Panc1 (cell line): ENCODE measurements around the gene BRD1. TPM values are rescaled to one million over a fixed set of nuclear protein-coding genes. Genes with fewer than 3 reads are reported as not detected.

Experiments
- ATAC-seq: fragments of 200-7000 bp; cut with Tn5 transposase; 2 replicates; pipeline ENCODE4 v1.9.1; 2020; ENCODE audit warnings: mild to moderate bottlenecking, moderate library complexity
- BruUV-seq: library from RNA; stranded (reverse); fragments of 400-500 nt; replicated peaks from 2 replicates; lab custom pipeline; 2021; lab: Mats Ljungman, UMichigan
- CTCF ChIA-PET: fragments of 300-600 bp; sonication (Branson Sonifier 250); formaldehyde crosslinking; loops from one replicate; lab custom pipeline; 2022; ENCODE audit warnings: antibody characterized with exemption; lab: Charles Lee
- POLR2A ChIA-PET: fragments of 300-600 bp; sonication (Branson Sonifier 250); formaldehyde crosslinking; loops from one replicate; lab custom pipeline; 2022; ENCODE audit warnings: antibody characterized with exemption; lab: Charles Lee
- DNase-seq: peaks from one replicate; pipeline ENCODE4 v3.0.0-alpha.2; 2010; ENCODE audit warnings: low read depth, low spot score
- H3K27ac ChIP-seq: 2 replicates; pipeline ENCODE4 v1.5.1; 2011; ENCODE audit warnings: mild to moderate bottlenecking, low read length, inconsistent platforms
- H3K27me3 ChIP-seq: fragments of 200-500 bp; sonication (Bioruptor generic); 2 replicates; pipeline ENCODE4 v1.6.0; 2014; ENCODE audit warnings: low read length, inconsistent platforms; ENCODE audit not compliant: control insufficient read depth, insufficient read depth
- H3K36me3 ChIP-seq: fragments of 200-500 bp; sonication (Bioruptor generic); 2 replicates; pipeline ENCODE4 v1.5.1; 2014; ENCODE audit warnings: inconsistent platforms, mild to moderate bottlenecking, low read length, moderate library complexity; ENCODE audit not compliant: control insufficient read depth, insufficient read depth
- H3K4me1 ChIP-seq: 2 replicates; pipeline ENCODE4 v1.5.1; 2011; ENCODE audit warnings: inconsistent platforms, mild to moderate bottlenecking, low read length, moderate library complexity; ENCODE audit not compliant: control insufficient read depth, insufficient read depth
- H3K4me3 ChIP-seq, 2 experiments: 2 replicates each; pipeline ENCODE4 v1.5.1; 2011 to 2012; ENCODE audit warnings: low read depth in 2 of 2, low read length in 2 of 2, mild to moderate bottlenecking in 2 of 2, inconsistent platforms in 1 of 2, moderate library complexity in 1 of 2
- H3K9me3 ChIP-seq: fragments of 200-500 bp; sonication (Bioruptor generic); 2 replicates; pipeline ENCODE4 v1.5.1; 2014; ENCODE audit warnings: low read depth, mild to moderate bottlenecking, inconsistent platforms, low read length, moderate library complexity; ENCODE audit not compliant: control insufficient read depth, insufficient read depth
- POLR2AphosphoS5 ChIP-seq: IDR thresholded peaks from 2 replicates; pipeline ENCODE4 v1.6.1; 2012; ENCODE audit warnings: mild to moderate bottlenecking, low read depth, low read length, moderate library complexity
- SIN3A ChIP-seq: IDR thresholded peaks from 2 replicates; pipeline ENCODE4 v1.6.1; 2012; ENCODE audit warnings: low read depth, mild to moderate bottlenecking, low read length, moderate library complexity, borderline replicate concordance; ENCODE audit not compliant: insufficient read depth
- TCF7L2 ChIP-seq: IDR thresholded peaks from 2 replicates; pipeline ENCODE4 v1.6.1; 2011; ENCODE audit warnings: mild to moderate bottlenecking, low read depth, low read length, inconsistent platforms
- in situ Hi-C: cut with HindIII; loops from 2 replicates; pipeline ENCODE4 v1.10.0; 2016; ENCODE audit warnings: low sequenced_read_pairs, low pct_unique_long_range_greater_than_20kb
- intact Hi-C: fragments of 100-400 bp; cut with micrococcal nuclease; formaldehyde crosslinking; loops from one replicate; pipeline ENCODE4 v1.10.0; 2022; ENCODE audit not compliant: unreplicated experiment
- total RNA-seq: library from RNA; stranded (reverse); gene quantifications from one replicate; pipeline ENCODE4 v1.2.1, GENCODE V29; 2021; ENCODE audit not compliant: unreplicated experiment
- TF ChIP-seq, protein P1 (sequence below): fragments of 450-650 bp; IDR thresholded peaks from 2 replicates; pipeline ENCODE4 v1.5.1; 2017; ENCODE audit warnings: mild to moderate bottlenecking
- TF ChIP-seq, protein P2 (sequence below), 2 experiments: IDR thresholded peaks; 2 replicates each; pipeline ENCODE4 v1.6.1; 2011 to 2012; ENCODE audit warnings: low read depth in 2 of 2, control low read depth in 1 of 2, low read length in 1 of 2, mild to moderate bottlenecking in 1 of 2, moderate library complexity in 1 of 2; ENCODE audit not compliant: insufficient read depth in 1 of 2

The BRD1 gene
- total RNA-seq, 1 experiment from 2014 or later, result 24.0 TPM

- no peaks in the 10 kb centered on the region for H3K27me3 ChIP-seq
- CTCF ChIA-PET, result no interaction called here
- DNase-seq (no peak), ATAC-seq (no peak)
- no peak overlapping the region for H3K4me3 ChIP-seq
- TF ChIP-seq, protein P1, sequence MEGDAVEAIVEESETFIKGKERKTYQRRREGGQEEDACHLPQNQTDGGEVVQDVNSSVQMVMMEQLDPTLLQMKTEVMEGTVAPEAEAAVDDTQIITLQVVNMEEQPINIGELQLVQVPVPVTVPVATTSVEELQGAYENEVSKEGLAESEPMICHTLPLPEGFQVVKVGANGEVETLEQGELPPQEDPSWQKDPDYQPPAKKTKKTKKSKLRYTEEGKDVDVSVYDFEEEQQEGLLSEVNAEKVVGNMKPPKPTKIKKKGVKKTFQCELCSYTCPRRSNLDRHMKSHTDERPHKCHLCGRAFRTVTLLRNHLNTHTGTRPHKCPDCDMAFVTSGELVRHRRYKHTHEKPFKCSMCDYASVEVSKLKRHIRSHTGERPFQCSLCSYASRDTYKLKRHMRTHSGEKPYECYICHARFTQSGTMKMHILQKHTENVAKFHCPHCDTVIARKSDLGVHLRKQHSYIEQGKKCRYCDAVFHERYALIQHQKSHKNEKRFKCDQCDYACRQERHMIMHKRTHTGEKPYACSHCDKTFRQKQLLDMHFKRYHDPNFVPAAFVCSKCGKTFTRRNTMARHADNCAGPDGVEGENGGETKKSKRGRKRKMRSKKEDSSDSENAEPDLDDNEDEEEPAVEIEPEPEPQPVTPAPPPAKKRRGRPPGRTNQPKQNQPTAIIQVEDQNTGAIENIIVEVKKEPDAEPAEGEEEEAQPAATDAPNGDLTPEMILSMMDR, result no peak
- TF ChIP-seq, protein P2, sequence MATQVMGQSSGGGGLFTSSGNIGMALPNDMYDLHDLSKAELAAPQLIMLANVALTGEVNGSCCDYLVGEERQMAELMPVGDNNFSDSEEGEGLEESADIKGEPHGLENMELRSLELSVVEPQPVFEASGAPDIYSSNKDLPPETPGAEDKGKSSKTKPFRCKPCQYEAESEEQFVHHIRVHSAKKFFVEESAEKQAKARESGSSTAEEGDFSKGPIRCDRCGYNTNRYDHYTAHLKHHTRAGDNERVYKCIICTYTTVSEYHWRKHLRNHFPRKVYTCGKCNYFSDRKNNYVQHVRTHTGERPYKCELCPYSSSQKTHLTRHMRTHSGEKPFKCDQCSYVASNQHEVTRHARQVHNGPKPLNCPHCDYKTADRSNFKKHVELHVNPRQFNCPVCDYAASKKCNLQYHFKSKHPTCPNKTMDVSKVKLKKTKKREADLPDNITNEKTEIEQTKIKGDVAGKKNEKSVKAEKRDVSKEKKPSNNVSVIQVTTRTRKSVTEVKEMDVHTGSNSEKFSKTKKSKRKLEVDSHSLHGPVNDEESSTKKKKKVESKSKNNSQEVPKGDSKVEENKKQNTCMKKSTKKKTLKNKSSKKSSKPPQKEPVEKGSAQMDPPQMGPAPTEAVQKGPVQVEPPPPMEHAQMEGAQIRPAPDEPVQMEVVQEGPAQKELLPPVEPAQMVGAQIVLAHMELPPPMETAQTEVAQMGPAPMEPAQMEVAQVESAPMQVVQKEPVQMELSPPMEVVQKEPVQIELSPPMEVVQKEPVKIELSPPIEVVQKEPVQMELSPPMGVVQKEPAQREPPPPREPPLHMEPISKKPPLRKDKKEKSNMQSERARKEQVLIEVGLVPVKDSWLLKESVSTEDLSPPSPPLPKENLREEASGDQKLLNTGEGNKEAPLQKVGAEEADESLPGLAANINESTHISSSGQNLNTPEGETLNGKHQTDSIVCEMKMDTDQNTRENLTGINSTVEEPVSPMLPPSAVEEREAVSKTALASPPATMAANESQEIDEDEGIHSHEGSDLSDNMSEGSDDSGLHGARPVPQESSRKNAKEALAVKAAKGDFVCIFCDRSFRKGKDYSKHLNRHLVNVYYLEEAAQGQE (IDR thresholded peaks at IDR 0.05; ENCODE audit: insufficient read depth in 1 of 2, low read depth in 2 of 2, low read length in 1 of 2), result no peak
- no peak for TF ChIP-seq POLR2AphosphoS5
- no peak for TF ChIP-seq TCF7L2
- TF ChIP-seq SIN3A, result no peak
- POLR2A ChIA-PET, result no interaction called here
- intact Hi-C loops, result no loop called here
- peaks cover 4% of the 10 kb centered on the region; the same call in 1 of the 2 replicates for H3K36me3 ChIP-seq
- no TSS peak for BruUV-seq
- no peaks in the 10 kb centered on the region for H3K4me1 ChIP-seq
- no peak overlapping the region for H3K27ac ChIP-seq
- in situ Hi-C loops, result no loop called here
- no peaks in the 10 kb centered on the region for H3K9me3 ChIP-seq
Observed at GRCh38 chr22:49774046-49774445, 53.6 kb downstream of the BRD1 start.

GRCh38 chr22:49773531-49773930 is 54.1 kb downstream of the BRD1 start:
- no peak for ATAC-seq
- TF ChIP-seq, protein P1, result no peak
- no peak for TF ChIP-seq POLR2AphosphoS5
- TF ChIP-seq TCF7L2, result no peak
- TF ChIP-seq, protein P2 (IDR thresholded peaks at IDR 0.05; ENCODE audit: insufficient read depth in 1 of 2, low read depth in 2 of 2, low read length in 1 of 2), result no peak
- TF ChIP-seq SIN3A, result no peak
- H3K36me3 ChIP-seq, result peaks cover 4% of the 10 kb centered on the region; the same call in 1 of the 2 replicates
- BruUV-seq, result TSS peak; percentile 93
- H3K4me1 ChIP-seq, result no peaks in the 10 kb centered on the region
- in situ Hi-C loops (no loop called here), intact Hi-C loops (no loop called here)
- ChIA-PET POLR2A (no interaction called here), CTCF (no interaction called here)
- H3K27me3 ChIP-seq, result no peaks in the 10 kb centered on the region
- H3K9me3 ChIP-seq, result no peaks in the 10 kb centered on the region
- H3K27ac ChIP-seq, result no peak overlapping the region
- no peak for DNase-seq
- H3K4me3 ChIP-seq, result no peak overlapping the region
